Suppressor macrophage (primary cell): ENCODE measurements around the gene PRSS53.
A peak's percentile ranks its signal among the peaks of the same experiment; 100 is the strongest.
"Not testable (repeated sequence)": the region's sequence is repeated elsewhere in the genome, so short reads cannot be mapped to it uniquely, and the experiment has no call there.

Experiments used
- DNase-seq, 4 experiments: peaks; one replicate each; pipeline ENCODE4 v3.0.0-alpha.2; 2020 to 2022

Gene PRSS53

GRCh38 chr16:31117384-31118222 lies 28.9 kb upstream of the PRSS53 start, which contains the start of gene KAT8:
KAT8 (plus strand) TSS chr16:31117664; CDS start chr16:31117682, 18 bp downstream.
- DNase-seq: peak; percentile 99 to 100 (median 99)

DNA sequence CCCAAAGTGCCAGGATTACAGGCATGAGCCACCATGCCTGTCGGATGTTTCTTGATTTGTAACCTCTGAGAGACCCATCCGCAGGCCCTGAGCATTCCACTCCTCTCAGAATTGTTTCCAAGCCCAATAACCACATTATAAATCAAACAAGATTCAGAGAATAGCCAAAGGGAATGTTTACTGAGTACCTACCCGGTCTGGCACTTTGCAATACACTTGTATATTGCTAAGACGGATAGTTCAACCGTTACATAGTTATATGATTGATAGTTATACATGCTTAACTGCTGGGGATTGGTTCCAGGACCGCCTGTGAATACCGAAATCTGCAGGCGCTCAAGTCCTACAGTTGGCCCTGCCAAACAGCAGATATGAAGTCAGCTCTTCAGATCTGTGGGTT lies 25.7 kb upstream of the PRSS53 start:
- no peak for DNase-seq

- peak; percentile 77 to 93 (median 88) for DNase-seq
These were observed 24.7 kb upstream of the PRSS53 start for GRCh38 chr16:31113121-31114120.

- DNase-seq: no peak
These were observed 24.0 kb upstream of the PRSS53 start for GRCh38 chr16:31112711-31113110.

DNA sequence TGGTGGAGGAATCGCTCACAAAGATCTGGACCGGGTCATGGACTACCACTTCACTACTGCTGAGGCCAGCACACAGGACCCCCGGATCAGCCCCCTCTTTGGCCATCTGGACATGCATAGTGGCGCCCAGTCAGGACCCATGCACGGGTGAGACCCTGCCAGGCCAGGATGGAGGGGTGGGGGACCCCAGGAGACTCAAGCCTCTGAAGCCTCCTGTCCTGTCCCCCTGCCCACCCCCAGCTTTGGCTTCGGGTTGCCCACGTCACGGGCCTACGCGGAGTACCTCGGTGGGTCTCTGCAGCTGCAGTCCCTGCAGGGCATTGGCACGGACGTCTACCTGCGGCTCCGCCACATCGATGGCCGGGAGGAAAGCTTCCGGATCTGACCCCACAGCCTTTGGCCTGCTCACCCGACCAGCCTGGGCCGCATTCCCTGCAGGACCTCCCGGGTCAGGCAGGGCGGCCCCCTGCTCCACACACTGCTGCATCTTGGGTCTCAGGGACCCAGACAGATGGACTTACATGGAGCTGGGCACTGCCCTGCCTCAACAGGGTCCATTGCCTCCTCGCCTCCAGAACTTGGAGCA lies 23.2 kb upstream of the PRSS53 start:
- no peak for DNase-seq

GRCh38 chr16:31110106-31111034 lies 21.6 kb upstream of the PRSS53 start:
- no peak for DNase-seq

DNA sequence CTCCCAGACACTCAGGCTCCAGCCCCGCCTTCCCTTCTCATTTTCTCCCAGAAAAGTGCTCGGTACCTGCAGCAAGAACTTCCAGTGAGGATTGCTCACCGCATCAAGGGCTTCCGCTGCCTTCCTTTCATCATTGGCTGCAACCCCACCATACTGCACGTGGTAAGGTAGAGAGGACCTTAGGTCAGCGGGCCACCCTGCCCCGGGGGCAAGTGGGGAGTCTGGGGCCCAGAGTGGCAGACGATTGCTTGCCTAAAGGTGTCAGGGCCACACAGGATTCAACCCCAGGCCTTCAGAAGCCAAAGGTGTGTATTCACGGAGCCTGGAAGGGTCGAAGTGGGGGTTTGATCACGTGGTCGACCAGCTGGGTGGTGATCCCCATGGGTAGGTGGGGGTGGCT lies 20.9 kb upstream of the PRSS53 start:
- DNase-seq: no peak

- DNase-seq: peak in 3 of 4 experiments; percentile 27 to 45 (median 38)
These were observed 20.2 kb upstream of the PRSS53 start for GRCh38 chr16:31108794-31109558.

- peak; percentile 86 to 96 (median 92) for DNase-seq
These were observed 19.5 kb upstream of the PRSS53 start, which contains the start of gene BCKDK for GRCh38 chr16:31108035-31108793. BCKDK (plus strand) TSS chr16:31108386; CDS start chr16:31109224, 838 bp downstream.

GRCh38 chr16:31107465-31107867 lies 18.7 kb upstream of the PRSS53 start:
- no peak for DNase-seq

- DNase-seq: no peak
These were observed 18.0 kb upstream of the PRSS53 start for GRCh38 chr16:31106509-31107464.

- DNase-seq: peak; percentile 85 to 93 (median 90)
These were observed 17.0 kb upstream of the PRSS53 start for GRCh38 chr16:31105677-31106213.

DNA sequence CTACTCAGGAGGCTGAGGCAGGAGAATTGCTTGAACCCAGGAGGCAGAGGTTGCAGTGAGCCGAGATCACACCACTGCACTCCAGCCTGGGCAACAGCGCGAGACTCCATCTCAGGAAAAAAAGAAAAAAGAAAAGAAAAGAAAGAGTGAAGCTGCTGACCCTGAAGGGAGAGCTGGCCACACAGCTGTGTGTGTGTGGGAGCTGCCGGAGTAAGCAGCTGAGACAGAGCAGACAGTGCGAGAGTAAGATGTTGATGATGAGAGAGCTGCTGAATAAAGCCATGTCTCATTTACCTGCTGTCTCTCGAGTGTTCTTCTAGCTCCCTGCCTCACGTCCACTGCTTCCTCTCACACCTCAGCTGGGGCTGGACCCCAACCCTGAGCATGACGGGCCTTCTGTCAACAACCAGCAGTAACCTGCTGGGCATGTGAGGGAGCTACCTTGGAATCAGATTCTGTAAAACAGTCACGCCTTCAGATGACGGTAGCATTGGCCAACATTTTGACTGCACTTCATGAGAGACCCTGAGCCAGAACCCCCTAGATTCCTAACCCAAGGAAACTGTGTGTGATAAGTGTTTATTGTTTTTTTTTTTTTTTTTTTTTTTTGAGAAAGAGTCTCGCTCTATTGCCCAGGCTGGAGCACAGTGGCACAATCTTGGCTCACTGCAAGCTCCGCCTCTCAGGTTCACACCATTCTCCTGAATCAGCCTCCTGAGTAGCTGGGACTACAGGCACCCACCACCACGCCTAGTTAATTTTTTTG lies 12.3 kb upstream of the PRSS53 start:
- not testable (repeated sequence) for DNase-seq

GRCh38 chr16:31099860-31100638 lies 11.3 kb upstream of the PRSS53 start:
- DNase-seq: peak in 3 of 4 experiments; percentile 43 to 56 (median 47)

GRCh38 chr16:31094424-31095120 lies 5.8 kb upstream of the PRSS53 start, which contains the start of gene VKORC1:
VKORC1 (minus strand) TSS chr16:31094797; CDS start chr16:31094729, 68 bp downstream.
- peak; percentile 97 to 99 (median 98) for DNase-seq

GRCh38 chr16:31094088-31094423 lies 5.3 kb upstream of the PRSS53 start:
- DNase-seq: peak in 1 of 4 experiments; percentile 26
